Urinary bladder (tissue), 4 donors: ENCODE data around the gene GNAI2. TPM values are rescaled to one million over a fixed set of nuclear protein-coding genes. Genes with fewer than 3 reads are reported as not detected.
"Not testable (repeated sequence)": the region's sequence is repeated elsewhere in the genome, so short reads cannot be mapped to it uniquely, and the experiment has no call there.

ENCODE experiments used
- DNase-seq: peaks from one replicate; pipeline ENCODE4 v3.0.0-alpha.2; 2015; ENCODE audit errors: extremely low spot score
- H3K27ac ChIP-seq: one replicate; pipeline ENCODE4 v1.5.1; 2013; ENCODE audit warnings: low read depth, mild to moderate bottlenecking, moderate library complexity
- H3K36me3 ChIP-seq: one replicate; pipeline ENCODE4 v1.6.1; 2013; ENCODE audit warnings: mild to moderate bottlenecking, moderate library complexity; ENCODE audit not compliant: insufficient read depth
- H3K4me1 ChIP-seq: one replicate; pipeline ENCODE4 v1.6.1; 2013; ENCODE audit warnings: mild to moderate bottlenecking, moderate library complexity; ENCODE audit not compliant: insufficient read depth
- H3K4me3 ChIP-seq: one replicate; pipeline ENCODE4 v1.5.1; 2013; ENCODE audit warnings: low read depth, low read length
- WGBS: extraction: QIAGEN DNeasy Blood & Tissue Kit; methylation state at CpG from one replicate; pipeline ENCODE4 v1.1.7; 2013; 5-methylcytosine and 5-hydroxymethylcytosine counted together
- polyA plus RNA-seq: library from polyadenylated mRNA; stranded (reverse); fragments of 200-250 nt; gene quantifications from one replicate; pipeline ENCODE4 v1.2.3, GENCODE V29; 2013
- total RNA-seq: library from RNA; depleted of rRNA; stranded (reverse); fragments of >200 nt; gene quantifications from one replicate; pipeline ENCODE4 v1.2.3, GENCODE V29; 2014
- donor health status: healthy with polysubstance abuse.
- donor health status: healthy.

GNAI2 gene
- total and polyA plus RNA-seq, 2 donors, result 96.3 to 263 TPM

DNA sequence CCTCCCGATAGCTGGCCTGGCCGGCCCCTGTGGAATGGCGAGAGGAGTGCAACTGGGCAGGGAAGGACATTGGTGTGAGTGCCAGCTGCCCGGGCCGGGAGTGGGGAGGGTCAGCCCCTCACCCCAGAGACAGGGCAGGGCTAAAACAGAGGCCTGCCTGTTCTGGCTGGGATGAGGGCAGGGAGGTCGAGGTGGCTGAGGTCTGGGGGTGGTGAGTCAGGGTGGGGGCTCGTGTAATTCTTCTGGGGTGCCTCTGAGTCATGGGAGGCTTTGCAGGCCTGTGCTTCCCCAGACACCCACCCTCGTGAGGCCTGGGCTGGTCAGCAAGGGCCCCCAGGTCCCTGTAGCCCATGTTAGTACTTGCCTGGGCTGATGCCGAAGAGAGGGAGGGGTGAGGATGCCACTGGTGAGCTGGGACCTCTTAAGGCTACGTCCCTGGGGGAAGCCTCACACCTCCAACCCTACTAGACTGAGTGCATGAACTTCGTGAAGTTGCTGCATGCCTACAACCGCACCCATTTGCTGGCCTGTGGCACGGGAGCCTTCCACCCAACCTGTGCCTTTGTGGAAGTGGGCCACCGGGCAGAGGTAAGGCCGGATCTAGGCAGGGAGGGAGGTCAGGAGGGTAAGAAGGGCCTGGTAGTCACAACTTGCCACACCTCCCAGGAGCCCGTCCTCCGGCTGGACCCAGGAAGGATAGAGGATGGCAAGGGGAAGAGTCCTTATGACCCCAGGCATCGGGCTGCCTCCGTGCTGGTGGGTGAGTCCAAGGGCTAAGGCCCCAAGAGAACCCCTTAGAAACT, 34.6 kb downstream of the GNAI2 start:
- Histone ChIP-seq H3K4me1 (peaks cover 4% of the 10 kb centered on the region), H3K36me3 (no peaks in the 10 kb centered on the region), H3K4me3 (no peak overlapping the region), H3K27ac (no peak overlapping the region)
- no peak for DNase-seq
- WGBS, result 79% methylated on average over 19 of the region's 19 CpGs

DNA sequence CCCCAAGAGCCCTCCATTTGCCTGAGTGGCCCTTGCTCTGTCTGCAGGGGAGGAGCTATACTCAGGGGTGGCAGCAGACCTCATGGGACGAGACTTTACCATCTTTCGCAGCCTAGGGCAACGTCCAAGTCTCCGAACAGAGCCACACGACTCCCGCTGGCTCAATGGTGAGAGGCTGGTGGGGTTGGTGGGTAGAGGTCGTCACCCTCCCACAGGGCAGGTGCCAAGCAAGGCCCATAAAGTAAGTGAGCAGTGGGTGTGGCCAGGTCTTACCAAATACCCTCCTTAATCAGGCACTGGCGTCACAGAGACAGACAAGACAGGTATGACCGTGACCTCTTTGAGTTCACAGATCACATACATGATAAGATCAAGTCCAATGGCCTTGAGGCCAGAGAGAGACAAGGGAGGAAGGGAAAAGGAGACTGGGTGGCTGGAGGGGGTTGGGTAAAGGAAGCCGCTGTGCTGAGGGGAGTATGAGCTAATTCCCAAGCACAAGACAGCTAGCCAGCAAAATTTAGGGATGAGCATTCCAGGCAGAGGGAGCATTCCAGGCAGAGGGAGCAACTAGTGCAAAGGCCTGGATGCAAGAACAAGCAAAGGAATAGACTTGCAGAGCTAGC, 35.4 kb downstream of the GNAI2 start:
- DNase-seq, result no peak
- Histone ChIP-seq H3K4me1 (peaks cover 3% of the 10 kb centered on the region), H3K4me3 (no peak overlapping the region), H3K27ac (no peak overlapping the region), H3K36me3 (no peaks in the 10 kb centered on the region)
- WGBS, result 77% methylated on average over 10 of the region's 10 CpGs

DNA sequence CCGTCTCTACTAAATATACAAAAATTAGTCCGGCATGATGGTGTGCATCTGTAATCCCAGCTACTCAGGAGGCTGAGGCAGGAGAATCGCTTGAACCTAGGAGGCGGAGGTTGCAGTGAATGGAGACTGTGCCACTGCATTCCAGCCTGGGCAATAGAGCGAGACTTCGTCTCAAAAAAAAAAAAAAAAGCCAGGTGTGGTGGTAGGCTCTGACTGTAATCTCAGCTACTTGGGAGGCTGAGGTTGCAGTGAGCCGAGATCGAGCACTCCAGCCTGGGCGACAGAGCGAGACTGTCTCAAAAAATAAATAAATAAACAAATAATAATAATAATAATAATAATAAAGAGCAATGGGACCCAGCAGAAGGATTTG, 36.5 kb downstream of the GNAI2 start:
- DNase-seq, H3K36me3 ChIP-seq, H3K27ac ChIP-seq, H3K4me1 ChIP-seq, H3K4me3 ChIP-seq: not testable (repeated sequence)
- 69% methylated on average over 10 of the region's 10 CpGs for WGBS

DNA sequence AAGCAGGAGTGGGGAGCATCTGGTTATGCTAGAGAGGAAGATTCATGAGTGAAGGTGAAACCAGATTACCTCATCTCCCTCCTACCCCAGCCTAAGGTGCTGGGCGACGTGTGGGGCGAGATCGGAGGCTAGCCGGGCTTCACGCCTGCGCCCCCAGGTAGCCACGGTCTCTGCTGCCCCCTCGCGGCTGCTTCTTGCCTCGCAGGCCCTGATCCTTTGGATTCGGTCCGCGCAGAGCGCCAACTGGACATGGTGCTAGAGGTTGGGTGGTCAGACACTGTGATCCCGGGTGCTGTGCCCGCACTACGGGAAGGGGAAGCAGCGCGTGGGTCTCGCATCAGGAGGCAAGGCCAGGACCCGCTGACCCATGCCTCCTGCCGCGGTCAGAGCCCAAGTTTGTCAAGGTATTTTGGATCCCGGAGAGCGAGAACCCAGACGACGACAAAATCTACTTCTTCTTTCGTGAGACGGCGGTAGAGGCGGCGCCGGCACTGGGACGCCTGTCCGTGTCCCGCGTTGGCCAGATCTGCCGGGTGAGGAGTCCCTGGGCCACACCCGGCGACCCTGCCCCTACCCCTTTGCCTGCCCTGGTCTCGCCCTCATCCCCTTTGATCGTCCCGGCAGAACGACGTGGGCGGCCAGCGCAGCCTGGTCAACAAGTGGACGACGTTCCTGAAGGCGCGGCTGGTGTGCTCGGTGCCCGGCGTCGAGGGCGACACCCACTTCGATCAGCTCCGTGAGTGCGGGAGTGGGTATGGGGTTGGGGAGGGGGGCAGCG, 37.1 kb downstream of the GNAI2 start:
- no peak overlapping the region for H3K4me3 ChIP-seq
- H3K36me3 ChIP-seq, result no peaks in the 10 kb centered on the region
- peaks cover 3% of the 10 kb centered on the region for H3K4me1 ChIP-seq
- no peak overlapping the region for H3K27ac ChIP-seq
- 10% methylated on average over 61 of the region's 61 CpGs for WGBS
- no peak for DNase-seq

DNA sequence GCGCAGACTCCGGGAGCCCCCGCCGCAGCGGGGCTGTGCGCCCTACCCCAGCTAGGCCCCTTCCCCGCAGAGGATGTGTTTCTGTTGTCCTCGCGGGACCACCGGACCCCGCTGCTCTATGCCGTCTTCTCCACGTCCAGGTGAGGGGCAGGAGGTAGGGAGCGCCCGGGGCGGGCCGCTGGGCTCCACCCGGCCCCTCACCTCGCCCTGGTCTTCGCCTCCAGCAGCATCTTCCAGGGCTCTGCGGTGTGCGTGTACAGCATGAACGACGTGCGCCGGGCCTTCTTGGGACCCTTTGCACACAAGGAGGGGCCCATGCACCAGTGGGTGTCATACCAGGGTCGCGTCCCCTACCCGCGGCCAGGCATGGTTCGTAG, 37.7 kb downstream of the GNAI2 start:
- no peaks in the 10 kb centered on the region for H3K36me3 ChIP-seq
- H3K4me3 ChIP-seq, result no peak overlapping the region
- H3K27ac ChIP-seq, result no peak overlapping the region
- DNase-seq, result no peak
- peaks cover 3% of the 10 kb centered on the region for H3K4me1 ChIP-seq
- 56% methylated on average over 31 of the region's 31 CpGs for WGBS

DNA sequence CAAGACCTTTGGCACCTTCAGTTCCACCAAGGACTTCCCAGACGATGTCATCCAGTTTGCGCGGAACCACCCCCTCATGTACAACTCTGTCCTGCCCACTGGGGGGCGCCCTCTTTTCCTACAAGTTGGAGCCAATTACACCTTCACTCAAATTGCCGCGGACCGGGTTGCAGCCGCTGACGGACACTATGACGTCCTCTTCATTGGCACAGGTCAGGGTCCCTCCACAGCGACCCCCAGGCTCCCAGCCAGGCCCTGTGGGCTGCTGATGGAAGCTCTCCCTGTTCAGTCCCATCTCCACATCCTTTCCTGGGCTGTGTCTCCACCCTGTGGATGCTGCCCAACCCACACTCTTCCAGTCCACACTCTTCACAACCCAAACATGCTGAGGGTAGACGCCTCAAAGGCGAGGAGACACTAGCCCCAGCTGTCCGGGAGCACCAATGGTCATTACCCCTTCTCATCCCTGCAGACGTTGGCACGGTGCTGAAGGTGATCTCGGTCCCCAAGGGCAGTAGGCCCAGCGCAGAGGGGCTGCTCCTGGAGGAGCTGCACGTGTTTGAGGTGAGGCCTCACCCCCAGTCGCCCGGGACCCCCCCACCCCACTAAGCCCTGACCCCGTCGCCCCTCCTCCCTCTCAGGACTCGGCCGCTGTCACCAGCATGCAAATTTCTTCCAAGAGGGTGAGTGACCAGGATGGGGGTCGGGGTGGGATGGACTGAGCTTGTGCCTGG, 38.5 kb downstream of the GNAI2 start:
- Histone ChIP-seq H3K4me1 (no peaks in the 10 kb centered on the region), H3K36me3 (no peaks in the 10 kb centered on the region), H3K4me3 (no peak overlapping the region), H3K27ac (no peak overlapping the region)
- WGBS, result 47% methylated on average over 26 of the region's 26 CpGs
- DNase-seq, result no peak

DNA sequence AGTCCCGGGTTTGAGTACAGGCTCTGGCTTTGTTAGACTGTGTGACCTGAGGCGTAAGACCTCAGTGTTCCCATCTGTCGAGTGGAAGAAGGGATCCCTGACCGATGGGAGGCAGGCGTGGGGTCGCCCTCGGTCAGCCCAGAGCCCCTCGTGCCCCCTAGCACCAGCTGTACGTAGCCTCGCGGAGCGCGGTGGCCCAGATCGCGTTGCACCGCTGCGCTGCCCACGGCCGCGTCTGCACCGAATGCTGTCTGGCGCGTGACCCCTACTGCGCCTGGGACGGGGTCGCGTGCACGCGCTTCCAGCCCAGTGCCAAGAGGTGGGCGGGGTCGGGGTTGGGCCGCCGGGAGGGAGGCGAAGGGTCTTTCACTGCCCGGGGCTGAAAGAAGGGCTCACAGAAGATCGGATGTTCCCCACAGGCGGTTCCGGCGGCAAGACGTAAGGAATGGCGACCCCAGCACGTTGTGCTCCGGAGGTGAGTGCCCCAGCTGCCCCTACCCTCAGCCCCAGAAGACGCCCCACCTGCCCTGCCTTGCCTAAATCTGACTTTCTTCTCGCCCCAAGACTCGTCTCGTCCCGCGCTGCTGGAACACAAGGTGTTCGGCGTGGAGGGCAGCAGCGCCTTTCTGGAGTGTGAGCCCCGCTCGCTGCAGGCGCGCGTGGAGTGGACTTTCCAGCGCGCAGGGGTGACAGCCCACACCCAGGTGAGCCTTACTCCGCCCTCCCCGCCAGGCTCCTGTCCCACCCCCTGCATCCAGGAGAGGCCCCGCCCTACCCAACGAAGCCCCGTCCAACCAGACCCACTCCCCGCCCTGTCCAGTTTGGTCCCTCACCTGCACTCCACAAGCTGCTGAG, 39.4 kb downstream of the GNAI2 start:
- 51% methylated on average over 65 of the region's 65 CpGs for WGBS
- Histone ChIP-seq H3K36me3 (no peaks in the 10 kb centered on the region), H3K4me1 (no peaks in the 10 kb centered on the region), H3K27ac (no peak overlapping the region), H3K4me3 (no peak overlapping the region)
- DNase-seq, result no peak

DNA sequence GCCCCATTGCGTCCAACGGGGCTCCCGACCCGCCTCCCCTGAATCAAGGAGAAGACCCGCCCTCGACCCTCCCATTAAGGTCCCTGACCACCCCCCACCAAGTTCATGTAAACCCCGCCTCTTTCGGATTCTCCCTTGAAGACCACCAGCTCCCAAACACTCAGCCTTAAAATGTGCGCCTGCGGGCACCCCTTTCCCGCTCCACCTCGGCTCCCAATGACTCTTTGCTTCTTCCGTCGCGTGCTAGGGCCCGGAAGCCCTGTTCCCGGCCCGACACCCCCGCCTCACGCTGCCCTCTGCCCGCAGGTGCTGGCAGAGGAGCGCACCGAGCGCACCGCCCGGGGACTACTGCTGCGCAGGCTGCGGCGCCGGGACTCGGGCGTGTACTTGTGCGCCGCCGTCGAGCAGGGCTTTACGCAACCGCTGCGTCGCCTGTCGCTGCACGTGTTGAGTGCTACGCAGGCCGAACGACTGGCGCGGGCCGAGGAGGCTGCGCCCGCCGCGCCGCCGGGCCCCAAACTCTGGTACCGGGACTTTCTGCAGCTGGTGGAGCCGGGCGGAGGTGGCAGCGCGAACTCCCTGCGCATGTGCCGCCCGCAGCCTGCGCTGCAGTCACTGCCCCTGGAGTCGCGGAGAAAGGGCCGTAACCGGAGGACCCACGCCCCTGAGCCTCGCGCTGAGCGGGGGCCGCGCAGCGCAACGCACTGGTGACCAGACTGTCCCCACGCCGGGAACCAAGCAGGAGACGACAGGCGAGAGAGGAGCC, 40.2 kb downstream of the GNAI2 start:
- Histone ChIP-seq H3K4me3 (no peak overlapping the region), H3K36me3 (no peaks in the 10 kb centered on the region), H3K4me1 (no peaks in the 10 kb centered on the region), H3K27ac (no peak overlapping the region)
- 57% methylated on average over 79 of the region's 79 CpGs for WGBS
- no peak for DNase-seq

DNA sequence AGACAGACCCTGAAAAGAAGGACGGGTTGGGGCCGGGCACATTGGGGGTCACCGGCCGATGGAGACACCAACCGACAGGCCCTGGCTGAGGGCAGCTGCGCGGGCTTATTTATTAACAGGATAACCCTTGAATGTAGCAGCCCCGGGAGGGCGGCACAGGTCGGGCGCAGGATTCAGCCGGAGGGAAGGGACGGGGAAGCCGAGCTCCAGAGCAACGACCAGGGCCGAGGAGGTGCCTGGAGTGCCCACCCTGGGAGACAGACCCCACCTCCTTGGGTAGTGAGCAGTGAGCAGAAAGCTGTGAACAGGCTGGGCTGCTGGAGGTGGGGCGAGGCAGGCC, 40.7 kb downstream of the GNAI2 start:
- Histone ChIP-seq H3K36me3 (no peaks in the 10 kb centered on the region), H3K4me1 (no peaks in the 10 kb centered on the region), H3K27ac (no peak overlapping the region), H3K4me3 (no peak overlapping the region)
- WGBS, result 83% methylated on average over 17 of the region's 17 CpGs
- DNase-seq, result no peak

DNA sequence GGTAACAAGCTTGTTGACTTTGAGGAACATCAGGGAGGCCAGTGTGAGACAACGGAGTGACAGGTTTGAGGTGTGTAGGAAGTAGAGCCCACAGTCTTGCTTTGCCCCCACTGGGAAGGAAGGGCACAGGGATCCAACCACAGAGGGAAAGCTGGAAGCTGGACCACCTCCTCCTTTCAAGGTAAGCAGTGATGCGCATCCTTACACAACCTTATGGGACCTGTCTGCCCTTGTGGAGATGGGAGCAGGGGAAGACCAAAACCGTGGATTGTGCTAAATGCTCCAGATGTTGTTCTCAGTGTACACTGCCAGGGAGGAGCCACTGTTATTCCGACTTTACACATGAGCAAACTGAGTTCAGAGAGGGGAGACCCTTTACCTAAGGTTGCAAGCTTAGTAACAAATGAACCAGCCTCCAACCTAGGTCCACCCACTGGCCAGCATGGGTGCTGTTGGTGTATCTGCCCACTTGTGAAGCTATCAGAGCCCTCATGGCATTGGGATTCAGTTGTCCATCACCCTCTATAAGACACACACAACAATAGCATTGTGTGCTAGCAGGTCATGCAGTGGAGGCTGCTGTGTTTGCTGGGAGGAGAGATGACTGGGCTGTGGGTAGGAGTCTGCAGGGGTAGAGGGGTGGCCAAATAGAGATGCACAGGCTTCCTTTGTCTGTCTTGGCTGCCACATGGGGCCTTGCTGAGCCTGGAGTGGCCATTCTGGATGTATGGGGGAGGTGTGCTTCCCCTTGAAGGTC, 42.3 kb downstream of the GNAI2 start:
- no peaks in the 10 kb centered on the region for H3K4me1 ChIP-seq
- H3K36me3 ChIP-seq, result no peaks in the 10 kb centered on the region
- H3K4me3 ChIP-seq, result no peak overlapping the region
- H3K27ac ChIP-seq, result no peak overlapping the region
- no peak for DNase-seq
- WGBS, result 72% methylated on average over 4 of the region's 4 CpGs

DNA sequence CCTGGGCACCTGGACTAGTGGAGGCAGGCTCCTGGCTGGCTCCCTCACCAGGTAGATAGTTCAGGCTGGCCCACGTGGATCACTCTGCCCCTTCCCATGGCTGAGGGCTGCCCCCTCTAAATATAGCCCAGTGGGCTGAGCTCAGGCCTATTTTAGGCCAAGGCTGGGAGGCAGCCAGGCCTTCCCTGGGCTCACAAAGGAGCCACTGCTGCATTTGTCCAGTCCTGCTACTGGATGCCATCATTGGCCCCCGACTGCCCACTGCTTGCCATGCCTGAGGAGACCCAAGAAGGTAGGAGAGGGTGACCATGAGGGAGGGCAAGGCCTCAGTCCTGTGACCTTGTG, 42.8 kb downstream of the GNAI2 start, which contains the start of gene LSMEM2:
Gene LSMEM2, plus strand, starts transcription at position 208 of the 345 bp plus-strand sequence. Its CDS starts 27 bp downstream, at position 235.
- H3K27ac ChIP-seq, result no peak within 1 kb of the TSS
- H3K36me3 ChIP-seq, result no peaks in the 10 kb centered on the region
- no peak for DNase-seq
- H3K4me3 ChIP-seq, result no peak within 1 kb of the TSS
- H3K4me1 ChIP-seq, result no peaks in the 10 kb centered on the region
- WGBS, result 41% methylated on average over 2 of the region's 2 CpGs
